ENCODE data around the gene CSRNP3.

The CSRNP3 gene

GRCh38 chr2:165699946-165700345, 230.4 kb downstream of the CSRNP3 start:
- peak; percentile 1 for DNase-seq
- in situ Hi-C loops (cut with MboI; ENCODE audit: low pct_unique_long_range_greater_than_20kb, low sequenced_read_pairs) = no loop called here

GRCh38 chr2:165700531-165700930, 231.0 kb downstream of the CSRNP3 start:
- in situ Hi-C loops (cut with MboI; ENCODE audit: low pct_unique_long_range_greater_than_20kb, low sequenced_read_pairs) = no loop called here
- no peak for DNase-seq

DNA sequence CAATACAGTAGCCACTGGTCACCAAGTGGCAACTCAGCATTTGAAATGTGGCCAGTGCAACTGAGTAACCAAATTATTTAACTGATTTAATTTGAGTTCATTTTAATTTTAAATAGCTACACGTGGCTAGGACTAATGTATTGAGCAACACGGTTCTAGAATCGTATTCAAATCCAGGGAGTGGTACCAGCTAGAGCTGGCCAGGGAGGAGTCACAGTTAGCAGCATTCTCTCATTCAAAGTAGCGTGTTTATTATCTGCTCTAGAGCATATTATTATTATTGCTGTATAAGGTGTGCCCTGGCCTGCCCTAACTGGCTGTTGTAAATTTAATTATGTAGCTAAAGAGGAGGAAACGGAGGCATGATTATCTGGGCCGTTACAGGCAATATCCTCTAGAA, 231.6 kb downstream of the CSRNP3 start:
- in situ Hi-C loops (cut with MboI; ENCODE audit: low pct_unique_long_range_greater_than_20kb, low sequenced_read_pairs) = no loop called here
- DNase-seq = no peak

GRCh38 chr2:165706960-165707487, 237.5 kb downstream of the CSRNP3 start:
- no peak for DNase-seq

DNA sequence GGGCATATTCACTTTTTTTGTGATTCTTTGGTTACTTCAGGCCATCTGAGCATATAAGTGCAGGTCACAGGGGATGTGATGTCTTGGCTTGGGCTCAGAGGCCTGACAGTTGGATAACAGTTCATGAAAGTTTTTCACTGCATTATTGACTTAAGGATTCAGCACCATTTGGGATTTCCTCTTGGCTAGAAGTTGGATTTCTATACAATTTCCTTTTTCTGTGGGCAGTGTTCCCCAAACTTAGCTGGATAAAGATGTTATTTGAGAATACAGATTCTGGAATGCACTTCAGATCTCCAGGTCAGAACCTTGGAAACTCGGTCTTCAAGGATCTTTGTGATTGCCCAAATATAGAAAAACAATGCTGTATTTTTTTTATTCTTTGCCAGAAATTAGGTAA, 246.6 kb downstream of the CSRNP3 start:
- DNase-seq = no peak
- in situ Hi-C loops (cut with MboI; ENCODE audit: low pct_unique_long_range_greater_than_20kb, low sequenced_read_pairs) = no loop called here

More at GRCh38 chr2:165706960-165707487, 237.5 kb downstream of the CSRNP3 start:
- in situ Hi-C loops (cut with MboI; ENCODE audit: low pct_unique_long_range_greater_than_20kb, low sequenced_read_pairs) = no loop called here

DNA sequence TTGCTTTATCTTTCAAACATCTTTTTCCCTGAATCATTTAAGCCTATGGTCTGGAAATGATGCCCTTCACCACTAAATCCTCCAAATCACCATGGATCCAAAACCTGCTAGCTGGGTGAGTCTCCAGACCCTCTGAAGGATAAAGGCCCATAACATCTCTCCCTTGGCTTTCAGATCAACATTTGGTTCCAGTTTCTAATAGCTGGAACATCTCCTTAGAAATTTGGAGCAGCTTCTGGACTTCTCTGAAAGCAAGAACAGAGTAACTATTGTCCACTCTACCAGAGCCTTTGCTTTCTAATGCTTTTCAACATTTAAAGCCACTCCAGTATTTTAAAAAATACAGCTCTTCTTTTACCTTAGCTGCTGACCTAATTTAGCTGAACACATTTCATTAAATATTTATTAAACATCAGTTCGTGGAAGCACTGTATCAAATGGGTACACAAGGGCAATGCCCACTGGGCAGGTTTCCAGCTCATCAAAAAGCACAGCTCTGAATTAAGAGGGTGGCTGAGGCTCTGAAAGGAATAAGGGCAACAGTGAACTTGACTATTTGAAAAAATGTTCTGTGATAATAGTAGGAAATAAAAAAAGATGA, 249.2 kb downstream of the CSRNP3 start:
- no peak for DNase-seq
- in situ Hi-C loops (cut with MboI; ENCODE audit: low pct_unique_long_range_greater_than_20kb, low sequenced_read_pairs) = no loop called here

GRCh38 chr2:165720511-165720910, 251.0 kb downstream of the CSRNP3 start:
- in situ Hi-C loops (cut with MboI; ENCODE audit: low pct_unique_long_range_greater_than_20kb, low sequenced_read_pairs) = no loop called here
- DNase-seq = no peak

DNA sequence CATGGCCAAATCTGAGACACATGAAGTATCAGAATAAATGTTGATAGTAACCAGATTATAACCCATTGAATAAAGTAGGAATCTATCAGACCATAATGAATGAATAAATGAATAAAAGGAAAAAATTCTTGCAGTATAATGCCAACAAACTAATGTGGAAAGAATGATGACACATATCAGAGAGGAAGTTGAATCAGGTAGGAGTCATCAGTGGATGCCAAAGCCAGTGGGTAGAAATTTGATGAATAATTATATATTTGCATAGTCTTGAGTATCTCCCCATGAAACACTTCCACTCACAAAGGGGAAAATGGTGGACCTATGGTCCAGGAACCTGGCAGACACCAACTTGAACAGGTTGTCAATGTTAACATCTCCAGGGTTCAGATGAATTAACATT, 255.9 kb downstream of the CSRNP3 start:
- no peak for DNase-seq
- in situ Hi-C loops (cut with MboI; ENCODE audit: low pct_unique_long_range_greater_than_20kb, low sequenced_read_pairs) = no loop called here
